GM18861 (cell line): ENCODE data around the gene PARPBP.
"Not testable (repeated sequence)": the region's sequence is repeated elsewhere in the genome, so short reads cannot be mapped to it uniquely, and the experiment has no call there.

Source experiments
- ATAC-seq: cut with Tn5 transposase; IDR thresholded peaks from one replicate; pipeline ENCODE4 v1.9.1; 2021; ENCODE audit not compliant: unreplicated experiment

The PARPBP gene, protein sequence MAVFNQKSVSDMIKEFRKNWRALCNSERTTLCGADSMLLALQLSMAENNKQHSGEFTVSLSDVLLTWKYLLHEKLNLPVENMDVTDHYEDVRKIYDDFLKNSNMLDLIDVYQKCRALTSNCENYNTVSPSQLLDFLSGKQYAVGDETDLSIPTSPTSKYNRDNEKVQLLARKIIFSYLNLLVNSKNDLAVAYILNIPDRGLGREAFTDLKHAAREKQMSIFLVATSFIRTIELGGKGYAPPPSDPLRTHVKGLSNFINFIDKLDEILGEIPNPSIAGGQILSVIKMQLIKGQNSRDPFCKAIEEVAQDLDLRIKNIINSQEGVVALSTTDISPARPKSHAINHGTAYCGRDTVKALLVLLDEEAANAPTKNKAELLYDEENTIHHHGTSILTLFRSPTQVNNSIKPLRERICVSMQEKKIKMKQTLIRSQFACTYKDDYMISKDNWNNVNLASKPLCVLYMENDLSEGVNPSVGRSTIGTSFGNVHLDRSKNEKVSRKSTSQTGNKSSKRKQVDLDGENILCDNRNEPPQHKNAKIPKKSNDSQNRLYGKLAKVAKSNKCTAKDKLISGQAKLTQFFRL

GRCh38 chr12:102119674-102120563, at the start of gene PARPBP, which contains the start of gene NUP37:
PARPBP (plus strand) TSS chr12:102120183; CDS start chr12:102123889, 3,706 bp downstream.
NUP37 (minus strand) TSS chr12:102120114; CDS start chr12:102118518, 1,596 bp downstream.
- peak; percentile 87 for ATAC-seq

DNA sequence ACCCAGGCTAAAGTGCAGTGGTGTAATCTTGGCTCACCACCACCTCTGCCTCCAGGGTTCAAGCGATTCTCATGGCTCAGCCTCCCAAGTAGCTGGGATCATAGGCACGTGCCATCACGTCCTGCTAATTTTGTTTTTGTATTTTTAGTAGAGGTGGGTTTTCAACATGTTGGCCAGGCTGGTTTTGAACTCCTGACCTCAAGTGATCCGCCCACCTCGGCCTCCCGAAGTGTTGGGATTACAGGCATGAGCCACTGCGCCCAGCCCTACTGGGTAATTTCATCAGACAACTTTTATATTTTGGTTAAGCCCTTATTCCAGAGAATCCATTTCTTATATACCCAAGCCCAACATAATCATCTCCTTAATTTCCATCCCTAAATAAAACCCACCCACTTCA, 47.9 kb upstream of the PARPBP start:
- ATAC-seq = not testable (repeated sequence)

GRCh38 chr12:102080842-102081241, 39.1 kb upstream of the PARPBP start:
- ATAC-seq = no peak

GRCh38 chr12:102089228-102089835, 30.7 kb upstream of the PARPBP start:
- ATAC-seq = not testable (repeated sequence)

GRCh38 chr12:102093319-102093718, 26.7 kb upstream of the PARPBP start:
- ATAC-seq = no peak

DNA sequence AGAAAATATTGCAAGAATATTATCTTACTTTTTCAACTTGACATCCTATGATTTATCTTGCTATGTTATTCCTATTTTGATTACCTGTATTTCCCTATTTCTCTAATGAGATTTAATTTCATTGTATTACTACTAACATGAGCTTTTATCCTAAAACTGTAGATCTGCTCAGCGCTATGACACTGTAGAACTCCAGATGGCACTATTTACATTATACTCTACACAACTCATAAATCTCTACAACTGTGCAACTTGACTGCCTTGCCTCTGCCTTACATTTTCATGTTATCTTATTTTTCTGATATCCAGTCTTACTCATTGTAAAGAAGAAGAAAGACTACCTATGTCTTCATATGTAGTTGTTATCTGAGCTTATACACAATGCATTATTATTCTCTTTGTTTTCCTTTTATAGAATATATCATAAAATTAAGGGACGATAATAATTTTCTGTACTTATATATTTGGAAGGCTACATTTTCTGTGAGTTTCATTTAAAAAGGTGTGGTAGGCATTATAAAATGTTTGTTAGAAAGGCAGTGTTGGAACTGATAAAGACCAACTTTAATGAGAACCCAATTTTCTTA, 24.2 kb upstream of the PARPBP start:
- ATAC-seq = no peak

DNA sequence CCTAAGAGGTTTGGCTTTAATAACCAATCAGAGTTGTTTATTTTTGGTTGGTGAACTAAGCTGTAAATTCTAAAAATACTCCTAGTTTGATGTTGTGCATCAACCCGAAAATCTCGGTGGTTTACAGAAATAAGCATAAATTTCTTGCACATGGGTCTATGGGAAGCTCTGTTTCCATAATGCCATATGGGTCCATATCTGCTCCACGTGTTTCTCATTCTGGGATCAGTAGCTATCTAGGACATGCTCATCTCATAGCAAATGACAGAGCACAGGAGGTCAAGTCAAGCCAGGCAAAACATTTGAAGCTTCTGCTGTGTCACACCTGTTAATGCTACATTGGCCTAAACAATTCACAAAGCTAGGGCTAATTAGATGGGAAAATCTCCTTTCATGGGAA, 23.1 kb upstream of the PARPBP start:
- no peak for ATAC-seq

DNA sequence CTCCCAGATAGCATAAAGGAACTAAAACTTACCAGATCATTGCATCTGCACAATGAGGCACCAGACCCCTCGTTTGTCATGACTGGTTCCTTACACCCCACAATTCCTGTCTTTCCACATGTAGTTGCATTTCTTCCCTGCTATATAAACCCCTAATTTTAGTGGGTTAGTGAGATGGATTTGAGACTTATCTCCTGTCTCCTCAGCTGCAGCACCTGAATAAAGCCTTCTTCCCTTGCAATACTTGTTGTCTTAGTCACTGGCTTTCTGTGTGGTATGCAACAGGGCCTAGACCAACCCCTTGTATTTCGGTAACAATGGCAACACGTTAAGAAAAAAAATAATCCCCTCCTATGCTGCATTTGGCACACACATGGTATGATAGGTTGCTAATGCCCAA, 13.1 kb upstream of the PARPBP start:
- no peak for ATAC-seq

DNA sequence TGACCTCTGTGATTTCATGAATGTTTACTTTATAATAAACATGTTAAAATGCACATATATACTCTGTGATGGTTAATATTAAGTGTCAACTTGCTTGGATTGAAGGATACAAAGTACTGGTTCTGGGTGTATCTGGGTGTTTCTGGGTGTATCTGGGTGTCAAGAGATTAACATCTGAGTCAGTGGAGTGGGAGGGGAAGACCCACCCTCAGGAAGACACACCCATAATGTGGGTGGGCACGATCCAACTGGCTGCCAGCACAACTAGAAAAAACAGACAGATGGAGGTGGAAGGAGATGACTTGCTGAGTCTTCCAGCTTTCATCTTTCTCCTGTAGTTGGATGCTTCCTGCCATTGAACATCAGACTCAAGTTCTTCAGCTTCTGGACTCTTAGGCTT, 12.0 kb upstream of the PARPBP start:
- no peak for ATAC-seq

DNA sequence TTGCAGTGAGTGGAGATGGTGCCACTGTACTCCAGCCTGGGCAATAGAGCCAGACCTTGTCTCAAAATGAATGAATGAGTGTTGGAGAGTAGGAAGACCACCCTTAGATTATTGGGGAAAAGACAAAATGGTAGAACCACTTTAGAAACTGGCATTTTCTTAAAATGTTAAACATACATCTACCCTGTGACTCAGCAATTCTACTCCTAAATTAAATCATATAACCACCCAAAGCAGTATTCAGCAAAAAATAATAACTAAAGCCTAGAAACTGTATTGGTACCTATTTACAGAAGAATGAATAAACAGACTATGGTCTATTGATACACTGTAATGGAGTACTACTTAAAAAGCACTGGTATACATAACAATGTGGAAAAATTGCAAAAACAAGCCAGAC, 9.2 kb upstream of the PARPBP start:
- ATAC-seq = no peak

- no peak for ATAC-seq
Measured at GRCh38 chr12:102114212-102114611, 5.8 kb upstream of the PARPBP start.

- ATAC-seq = no peak
Measured at GRCh38 chr12:102116392-102116791, 3.6 kb upstream of the PARPBP start.

GRCh38 chr12:102118874-102119273, 1.1 kb upstream of the PARPBP start:
- no peak for ATAC-seq

DNA sequence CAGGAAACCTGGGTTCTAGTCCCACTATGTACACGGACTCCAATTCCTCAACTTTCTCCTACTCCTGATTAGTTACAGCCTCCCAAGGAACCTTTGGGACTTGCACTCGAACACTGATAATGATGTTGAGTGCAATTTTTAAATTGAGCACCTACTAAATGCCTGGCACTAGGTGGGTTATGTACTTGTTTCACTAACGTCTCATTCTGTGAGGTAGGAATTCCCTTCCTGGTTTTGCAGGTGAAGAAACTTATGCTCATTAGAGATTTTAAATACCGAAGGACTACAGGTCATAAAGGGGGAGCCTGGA, 536 bp downstream of the PARPBP start:
- ATAC-seq = no peak

DNA sequence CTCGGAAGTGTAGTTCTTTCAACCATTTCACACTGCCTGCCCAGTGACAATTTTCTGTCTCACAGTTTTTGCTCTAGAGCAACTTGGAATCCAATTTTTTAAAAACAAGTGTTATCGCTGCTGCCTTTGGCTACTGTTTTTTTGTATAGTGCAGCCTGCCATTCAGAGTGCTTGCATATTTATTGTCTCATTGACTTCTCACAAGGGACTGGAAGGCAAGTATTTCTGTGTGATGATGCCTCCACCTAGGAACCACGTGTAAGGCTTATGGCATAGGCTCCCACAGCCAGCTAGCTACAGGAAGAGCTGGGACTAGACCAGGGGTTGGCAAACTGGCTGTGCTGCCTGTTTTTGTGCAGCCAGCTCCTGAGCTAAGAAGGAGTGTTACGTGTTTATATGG, 903 bp downstream of the PARPBP start:
- no peak for ATAC-seq

- ATAC-seq = not testable (repeated sequence)
Measured at GRCh38 chr12:102121328-102121727, 1.3 kb downstream of the PARPBP start.

GRCh38 chr12:102130720-102131119, 10.7 kb downstream of the PARPBP start:
- not testable (repeated sequence) for ATAC-seq

DNA sequence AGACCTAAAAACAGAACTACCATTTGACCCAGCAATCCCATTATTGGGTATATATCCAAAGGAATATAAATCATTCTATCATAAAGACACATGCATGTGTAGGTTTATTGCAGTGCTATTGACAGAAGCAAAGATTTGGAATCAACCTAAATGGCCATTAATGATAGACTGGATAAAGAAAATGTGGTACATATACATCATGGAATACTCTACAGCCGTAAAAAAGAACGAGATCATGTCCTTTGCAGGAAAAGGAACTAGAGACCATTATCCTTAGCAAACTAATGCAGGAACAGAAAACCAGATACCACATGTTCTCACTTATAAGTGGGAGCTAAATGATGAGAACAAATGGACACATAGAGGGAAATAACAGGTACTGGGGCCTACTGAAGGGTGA, 11.5 kb downstream of the PARPBP start:
- not testable (repeated sequence) for ATAC-seq

DNA sequence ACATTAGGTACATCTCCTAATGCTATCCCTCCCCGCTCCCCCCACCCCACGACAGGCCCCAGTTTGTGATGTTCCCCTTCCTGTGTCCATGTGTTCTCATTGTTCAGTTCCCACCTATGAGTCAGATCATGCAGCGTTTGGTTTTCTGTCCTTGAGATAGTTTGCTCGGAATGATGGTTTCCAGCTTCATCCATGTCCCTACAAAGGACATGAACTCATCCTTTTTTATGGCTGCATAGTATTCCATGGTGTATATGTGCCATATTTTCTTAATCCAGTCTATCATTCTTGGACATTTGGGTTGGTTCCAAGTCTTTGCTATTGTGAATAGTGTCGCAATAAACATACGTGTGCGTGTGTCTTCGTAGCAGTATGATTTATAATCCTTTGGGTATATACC, 17.6 kb downstream of the PARPBP start:
- not testable (repeated sequence) for ATAC-seq

DNA sequence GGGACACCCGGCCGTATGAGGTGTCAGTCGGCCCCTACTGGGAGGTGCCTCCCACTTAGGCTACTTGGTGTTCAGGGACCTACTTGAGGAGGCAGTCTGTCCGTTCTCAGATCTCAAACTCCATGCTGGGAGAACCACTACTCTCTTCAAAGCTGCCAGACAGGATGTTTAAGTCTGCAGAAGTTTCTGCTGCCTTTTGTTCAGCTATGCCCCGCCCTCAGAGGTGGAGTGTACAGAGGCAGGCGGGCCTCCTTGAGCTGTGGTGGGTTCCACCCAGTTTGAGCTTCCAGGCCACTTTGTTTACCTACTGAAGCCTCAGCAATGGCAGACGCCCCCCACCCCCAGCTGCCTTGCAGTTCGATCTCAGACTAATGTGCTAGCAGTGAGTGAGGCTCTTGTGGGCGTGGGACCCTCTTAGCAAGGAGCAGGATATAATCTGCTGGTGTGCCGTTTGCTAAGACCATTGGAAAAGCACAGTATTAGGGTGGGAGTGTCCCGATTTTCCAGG, 22.9 kb downstream of the PARPBP start:
- not testable (repeated sequence) for ATAC-seq

GRCh38 chr12:102144221-102144620, 24.2 kb downstream of the PARPBP start:
- no peak for ATAC-seq
